PC-9 (cell line): ENCODE data around the gene PNP. TPM values are rescaled to one million over a fixed set of nuclear protein-coding genes. Genes with fewer than 3 reads are reported as not detected.

Source experiments
- BruUV-seq: library from RNA; stranded (reverse); fragments of 400-500 nt; replicated peaks from 2 replicates; lab custom pipeline; 2021; lab: Mats Ljungman, UMichigan
- CTCF ChIA-PET: fragments of 300-600 bp; sonication (Branson Sonifier 250); formaldehyde crosslinking; loops from one replicate; lab custom pipeline; 2022; ENCODE audit warnings: antibody characterized with exemption; lab: Charles Lee
- POLR2A ChIA-PET: fragments of 300-600 bp; sonication (Branson Sonifier 250); formaldehyde crosslinking; loops from one replicate; lab custom pipeline; 2022; ENCODE audit warnings: antibody characterized with exemption; ENCODE audit not compliant: unreplicated experiment; lab: Charles Lee
- DNase-seq, 2 experiments: peaks; one replicate each; pipeline versions ENCODE4 v3.0.0 to v3.0.0-alpha.2; 2015 to 2022; ENCODE audit warnings: mixed read lengths in 1 of 2
- H2AFZ ChIP-seq: fragments of 200-600 bp; sonication (generic); 2 replicates; pipeline ENCODE4 v1.8.1; 2017; ENCODE audit warnings: antibody characterized with exemption
- H3F3A ChIP-seq: fragments of 200-600 bp; sonication (generic); 2 replicates; pipeline ENCODE4 v1.8.1; 2017; ENCODE audit warnings: antibody characterized with exemption, mild to moderate bottlenecking, low read depth; ENCODE audit not compliant: insufficient read depth
- H3K27ac ChIP-seq: fragments of 200-600 bp; sonication (generic); 2 replicates; pipeline ENCODE4 v1.6.1; 2016; ENCODE audit warnings: mixed run types
- H3K27me3 ChIP-seq: fragments of 200-600 bp; sonication (generic); 2 replicates; pipeline ENCODE4 v1.6.1; 2016; ENCODE audit warnings: low read depth, mixed run types; ENCODE audit not compliant: insufficient read depth
- H3K36me3 ChIP-seq: fragments of 200-600 bp; sonication (generic); 2 replicates; pipeline ENCODE4 v1.6.1; 2016; ENCODE audit warnings: low read depth, mixed run types
- H3K4me1 ChIP-seq: fragments of 200-600 bp; sonication (generic); replicated peaks from 2 replicates; pipeline ENCODE4 v1.6.1; 2016; ENCODE audit warnings: mixed run types; ENCODE audit not compliant: insufficient read depth
- H3K4me2 ChIP-seq: fragments of 200-600 bp; sonication (generic); 2 replicates; pipeline ENCODE4 v1.6.1; 2017; ENCODE audit warnings: mixed run types
- H3K4me3 ChIP-seq: fragments of 200-600 bp; sonication (generic); 2 replicates; pipeline ENCODE4 v1.6.1; 2016; ENCODE audit warnings: mixed run types
- H3K79me2 ChIP-seq: fragments of 200-600 bp; sonication (generic); 2 replicates; pipeline ENCODE4 v1.6.1; 2017; ENCODE audit warnings: low read depth, mixed run types
- H3K9me2 ChIP-seq: fragments of 200-600 bp; sonication (generic); 2 replicates; pipeline ENCODE4 v1.8.1; 2017; ENCODE audit warnings: mild to moderate bottlenecking; ENCODE audit not compliant: insufficient read depth
- H3K9me3 ChIP-seq: fragments of 200-600 bp; sonication (generic); 2 replicates; pipeline ENCODE4 v1.8.1; 2016; ENCODE audit warnings: low read depth; ENCODE audit not compliant: insufficient read depth
- H4K20me1 ChIP-seq: fragments of 200-600 bp; sonication (generic); 2 replicates; pipeline ENCODE4 v1.8.1; 2017; ENCODE audit not compliant: insufficient read depth
- EZH2 ChIP-seq: fragments of 200-600 bp; sonication (generic); IDR thresholded peaks from 2 replicates; pipeline ENCODE4 v1.8.0; 2017; ENCODE audit warnings: antibody characterized with exemption, low read depth
- intact Hi-C: fragments of 100-400 bp; cut with micrococcal nuclease; formaldehyde crosslinking; loops from one replicate; pipeline ENCODE4 v1.10.0; 2022; ENCODE audit not compliant: unreplicated experiment
- total RNA-seq: library from RNA; stranded (reverse); gene quantifications from 2 replicates; pipeline ENCODE4 v1.2.3, GENCODE V29; 2021
- TF ChIP-seq, protein P1 (sequence below): fragments of 200-600 bp; sonication (generic); conservative IDR thresholded peaks from 2 replicates; pipeline ENCODE4 v1.6.1; 2017; ENCODE audit warnings: mixed run types, antibody characterized with exemption, mild to moderate bottlenecking, moderate library complexity

Gene PNP
- total RNA-seq, 1 experiment from 2014 or later: 26.9 TPM

DNA sequence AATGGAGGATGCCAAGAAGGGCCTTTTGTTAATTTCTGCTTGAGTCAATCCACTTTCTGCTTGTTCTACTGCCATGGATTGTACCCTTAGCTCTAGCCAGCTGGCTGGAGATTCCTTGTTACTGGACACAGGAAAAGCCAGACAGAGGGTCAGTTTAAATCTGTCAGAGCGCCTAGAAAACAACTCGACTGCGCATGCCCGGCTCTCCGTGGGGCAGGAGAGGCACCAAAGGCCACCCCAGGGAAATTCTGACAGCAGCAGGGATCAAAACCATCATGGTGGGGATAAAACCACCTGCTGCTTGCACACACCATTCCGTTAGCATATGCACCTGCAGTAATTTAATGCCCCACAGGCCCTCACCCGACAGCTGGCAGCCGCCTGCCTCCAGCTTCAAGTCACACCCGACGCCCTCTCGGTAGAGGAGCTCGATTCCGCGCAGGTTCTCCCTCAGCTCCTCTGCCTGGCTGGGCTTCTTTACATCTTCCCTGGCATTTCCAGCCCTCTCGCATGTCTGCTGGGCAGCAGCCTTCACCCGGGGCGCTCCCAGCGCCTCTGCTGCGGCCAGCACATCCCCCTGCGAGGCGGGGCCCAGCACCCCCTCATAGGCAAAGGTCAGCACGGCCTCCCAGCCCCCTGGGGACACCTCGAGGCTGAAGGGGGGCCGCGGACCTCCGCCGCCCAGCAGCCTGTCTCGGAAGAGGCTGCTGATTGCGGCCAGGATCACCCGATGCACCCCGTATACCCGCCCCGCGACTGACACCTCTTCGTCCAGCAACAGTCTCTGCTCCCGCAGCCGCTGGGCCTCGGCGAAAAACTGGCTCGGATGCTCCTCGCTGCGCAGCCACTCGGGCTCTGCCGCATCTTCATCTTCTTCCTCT lies 34.3 kb upstream of the PNP start:
- H3K4me3 ChIP-seq: no peak overlapping the region
- no peaks in the 10 kb centered on the region; the same call in 1 of the 2 replicates for H3K27me3 ChIP-seq
- no peak for DNase-seq
- no peak overlapping the region for H3K4me2 ChIP-seq
- no peaks in the 10 kb centered on the region for H3K9me2 ChIP-seq
- ChIA-PET POLR2A (no interaction called here), CTCF (no interaction called here)
- H3K27ac ChIP-seq: no peak overlapping the region
- no peaks in the 10 kb centered on the region for H4K20me1 ChIP-seq
- no peak overlapping the region for H2AFZ ChIP-seq
- intact Hi-C loops: no loop called here
- H3K4me1 ChIP-seq: no peaks in the 10 kb centered on the region
- no peaks in the 10 kb centered on the region for H3F3A ChIP-seq
- no peaks in the 10 kb centered on the region for H3K36me3 ChIP-seq
- no peak for TF ChIP-seq EZH2
- TF ChIP-seq, protein P1, sequence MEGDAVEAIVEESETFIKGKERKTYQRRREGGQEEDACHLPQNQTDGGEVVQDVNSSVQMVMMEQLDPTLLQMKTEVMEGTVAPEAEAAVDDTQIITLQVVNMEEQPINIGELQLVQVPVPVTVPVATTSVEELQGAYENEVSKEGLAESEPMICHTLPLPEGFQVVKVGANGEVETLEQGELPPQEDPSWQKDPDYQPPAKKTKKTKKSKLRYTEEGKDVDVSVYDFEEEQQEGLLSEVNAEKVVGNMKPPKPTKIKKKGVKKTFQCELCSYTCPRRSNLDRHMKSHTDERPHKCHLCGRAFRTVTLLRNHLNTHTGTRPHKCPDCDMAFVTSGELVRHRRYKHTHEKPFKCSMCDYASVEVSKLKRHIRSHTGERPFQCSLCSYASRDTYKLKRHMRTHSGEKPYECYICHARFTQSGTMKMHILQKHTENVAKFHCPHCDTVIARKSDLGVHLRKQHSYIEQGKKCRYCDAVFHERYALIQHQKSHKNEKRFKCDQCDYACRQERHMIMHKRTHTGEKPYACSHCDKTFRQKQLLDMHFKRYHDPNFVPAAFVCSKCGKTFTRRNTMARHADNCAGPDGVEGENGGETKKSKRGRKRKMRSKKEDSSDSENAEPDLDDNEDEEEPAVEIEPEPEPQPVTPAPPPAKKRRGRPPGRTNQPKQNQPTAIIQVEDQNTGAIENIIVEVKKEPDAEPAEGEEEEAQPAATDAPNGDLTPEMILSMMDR: no peak
- no peaks in the 10 kb centered on the region for H3K79me2 ChIP-seq
- BruUV-seq: no TSS peak
- no peaks in the 10 kb centered on the region for H3K9me3 ChIP-seq

DNA sequence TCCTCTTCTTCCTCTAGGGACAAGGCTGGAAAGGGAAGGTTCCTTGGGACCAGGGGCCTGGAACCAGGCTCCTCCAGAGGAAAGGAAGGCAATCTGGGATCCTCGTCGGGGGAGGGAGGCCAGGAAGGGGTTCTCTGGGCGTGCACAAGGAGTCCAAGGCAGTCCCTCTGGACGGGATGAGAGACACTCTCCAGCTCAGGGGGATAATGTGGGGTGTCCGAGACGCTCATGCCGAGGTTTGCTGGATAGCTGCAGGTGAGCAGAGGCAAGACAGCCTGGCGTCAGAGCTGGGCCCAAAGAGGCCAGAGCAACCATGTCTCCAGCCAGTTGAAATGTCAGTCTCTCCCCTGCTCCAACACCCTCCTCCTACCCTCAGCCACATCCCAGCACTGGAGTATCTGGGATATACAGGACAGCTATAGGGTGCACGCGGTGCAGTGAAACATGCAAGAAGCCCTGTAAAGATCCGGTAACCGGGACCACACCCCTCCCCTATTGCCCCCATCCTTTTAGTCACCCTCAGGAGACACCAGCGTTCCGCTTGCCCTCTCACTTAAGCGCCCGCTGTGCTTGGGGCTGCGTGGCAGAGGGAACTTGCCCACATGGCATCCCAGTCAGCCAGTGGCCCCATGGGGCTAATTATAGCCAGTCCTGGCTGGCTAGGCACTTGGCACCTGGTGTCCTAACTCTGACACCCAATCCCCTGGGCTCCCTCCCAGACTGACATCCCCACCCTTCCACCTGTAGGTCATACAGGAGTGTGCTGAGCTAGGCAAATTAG lies 33.4 kb upstream of the PNP start, which contains the start of gene KLHL33:
KLHL33 (minus strand) TSS at position 585 of the 781 bp plus-strand sequence; CDS start at position 230, 355 bp downstream.
- Histone ChIP-seq H3K36me3 (no peaks in the 10 kb centered on the region), H3K9me3 (no peaks in the 10 kb centered on the region), H4K20me1 (no peaks in the 10 kb centered on the region), H3K27ac (no peak within 1 kb of the TSS), H2AFZ (no peak within 1 kb of the TSS), H3K79me2 (no peaks in the 10 kb centered on the region), H3K4me1 (no peaks in the 10 kb centered on the region), H3K9me2 (no peaks in the 10 kb centered on the region), H3K4me2 (no peak within 1 kb of the TSS), H3K27me3 (no peaks in the 10 kb centered on the region; the same call in 1 of the 2 replicates), H3F3A (no peaks in the 10 kb centered on the region), H3K4me3 (no peak within 1 kb of the TSS)
- ChIA-PET CTCF (no interaction called here), POLR2A (no interaction called here)
- BruUV-seq: no TSS peak
- TF ChIP-seq, protein P1: no peak
- no peak for TF ChIP-seq EZH2
- intact Hi-C loops: no loop called here
- no peak for DNase-seq

DNA sequence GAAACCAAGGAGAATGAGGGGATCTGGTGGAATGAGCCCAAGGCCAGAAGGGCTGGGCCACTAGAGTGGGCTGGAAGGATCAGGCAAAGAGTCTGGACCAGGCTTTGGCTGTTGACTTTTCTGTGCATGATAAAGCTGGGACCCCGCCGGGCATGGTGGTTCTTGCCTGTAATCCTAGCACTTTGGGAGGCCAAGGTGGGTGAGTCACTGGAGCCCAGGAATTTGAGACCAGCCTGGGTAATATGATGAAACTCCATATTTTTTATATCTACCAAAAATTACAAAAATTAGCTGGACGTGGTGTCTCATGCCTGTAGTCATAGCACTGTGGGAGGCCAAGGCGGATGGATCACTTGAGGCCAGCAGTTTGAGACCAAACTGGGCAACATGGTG lies 32.8 kb upstream of the PNP start:
- TF ChIP-seq, protein P1: no peak
- no peak for TF ChIP-seq EZH2
- ChIA-PET CTCF (interaction anchor here (0.6 kb wide), 1 partner anchor 262 kb away, joined by 4 read pairs; no protein-coding TSS in a partner anchor), POLR2A (no interaction called here)
- Histone ChIP-seq H3K79me2 (no peaks in the 10 kb centered on the region), H3K4me2 (no peak overlapping the region), H3K4me1 (no peaks in the 10 kb centered on the region), H3K9me3 (no peaks in the 10 kb centered on the region), H3F3A (no peaks in the 10 kb centered on the region), H4K20me1 (no peaks in the 10 kb centered on the region), H3K27ac (no peak overlapping the region), H3K9me2 (no peaks in the 10 kb centered on the region), H3K27me3 (no peaks in the 10 kb centered on the region; the same call in 1 of the 2 replicates), H3K36me3 (no peaks in the 10 kb centered on the region), H3K4me3 (no peak overlapping the region), H2AFZ (no peak overlapping the region)
- DNase-seq: no peak
- BruUV-seq: no TSS peak
- intact Hi-C loops: no loop called here
